HS-27A (cell line): ENCODE measurements around the gene KRTAP5-9.
A peak's percentile ranks its signal among the peaks of the same experiment; 100 is the strongest.
"Not testable (repeated sequence)": the region's sequence is repeated elsewhere in the genome, so short reads cannot be mapped to it uniquely, and the experiment has no call there.

Source experiments
- DNase-seq: peaks from one replicate; pipeline ENCODE4 v3.0.0-alpha.2; 2012; ENCODE audit warnings: low read depth, missing footprints

Gene KRTAP5-9

GRCh38 chr11:71563406-71563805 lies 15.2 kb downstream of the KRTAP5-9 start:
- DNase-seq = peak; percentile 7

GRCh38 chr11:71564430-71564829 lies 16.2 kb downstream of the KRTAP5-9 start:
- DNase-seq = no peak

GRCh38 chr11:71565263-71565662 lies 17.0 kb downstream of the KRTAP5-9 start, which contains the start of gene KRTAP5-10:
Gene KRTAP5-10 (plus strand): TSS chr11:71565563. CDS start chr11:71565588, 25 bp downstream.
- no peak for DNase-seq

- no peak for DNase-seq
Observed at GRCh38 chr11:71566081-71566620, 17.9 kb downstream of the KRTAP5-9 start.

- DNase-seq = not testable (repeated sequence)
Observed at GRCh38 chr11:71566626-71567599, 18.7 kb downstream of the KRTAP5-9 start.

- not testable (repeated sequence) for DNase-seq
Observed at GRCh38 chr11:71567633-71568032, 19.4 kb downstream of the KRTAP5-9 start.

- DNase-seq = no peak
Observed at GRCh38 chr11:71568704-71569349, 20.6 kb downstream of the KRTAP5-9 start.

- not testable (repeated sequence) for DNase-seq
Observed at GRCh38 chr11:71571101-71571850, 23.1 kb downstream of the KRTAP5-9 start.

- DNase-seq = no peak
Observed at GRCh38 chr11:71572811-71573210, 24.6 kb downstream of the KRTAP5-9 start.

GRCh38 chr11:71574418-71574817 lies 26.2 kb downstream of the KRTAP5-9 start:
- no peak for DNase-seq

- no peak for DNase-seq
Observed at GRCh38 chr11:71575723-71576424, 27.7 kb downstream of the KRTAP5-9 start.

- not testable (repeated sequence) for DNase-seq
Observed at GRCh38 chr11:71576688-71577465, 28.7 kb downstream of the KRTAP5-9 start.

- DNase-seq = no peak
Observed at GRCh38 chr11:71577469-71578004, 29.3 kb downstream of the KRTAP5-9 start.

- DNase-seq = not testable (repeated sequence)
Observed at GRCh38 chr11:71579513-71579912, 31.3 kb downstream of the KRTAP5-9 start.

GRCh38 chr11:71580057-71581003 lies 32.1 kb downstream of the KRTAP5-9 start:
- DNase-seq = peak; percentile 9

- DNase-seq = no peak
Observed at GRCh38 chr11:71581826-71582225, 33.6 kb downstream of the KRTAP5-9 start.

GRCh38 chr11:71582309-71582895 lies 34.2 kb downstream of the KRTAP5-9 start, which contains the start of gene KRTAP5-11:
Gene KRTAP5-11 (minus strand): TSS chr11:71582875. CDS start chr11:71582837, 38 bp downstream.
- DNase-seq = no peak

GRCh38 chr11:71582969-71583368 lies 34.7 kb downstream of the KRTAP5-9 start:
- not testable (repeated sequence) for DNase-seq
